Parathyroid adenoma (tissue), 2 donors: ENCODE results near the gene HPN.

Experiments used
- H2AFZ ChIP-seq: fragments of 300-600 bp; sonication (generic); one replicate; pipeline ENCODE4 v1.7.0; 2017; ENCODE audit warnings: antibody characterized with exemption, mild to moderate bottlenecking
- H3K27ac ChIP-seq: fragments of 300-600 bp; sonication (generic); one replicate; pipeline ENCODE4 v1.7.0; 2017
- H3K27me3 ChIP-seq: fragments of 300-600 bp; sonication (generic); one replicate; pipeline ENCODE4 v1.7.0; 2017; ENCODE audit warnings: low read length; ENCODE audit not compliant: control insufficient read depth, insufficient read depth
- H3K36me3 ChIP-seq: fragments of 300-600 bp; sonication (generic); one replicate; pipeline ENCODE4 v1.7.0; 2017; ENCODE audit warnings: low read length; ENCODE audit not compliant: control insufficient read depth, insufficient read depth
- H3K4me1 ChIP-seq: fragments of 300-600 bp; sonication (generic); one replicate; pipeline ENCODE4 v1.7.0; 2017; ENCODE audit warnings: control low read depth
- H3K4me2 ChIP-seq: fragments of 300-600 bp; sonication (generic); one replicate; pipeline ENCODE4 v1.7.0; 2017; ENCODE audit warnings: low read length
- H3K4me3 ChIP-seq: fragments of 300-600 bp; sonication (generic); one replicate; pipeline ENCODE4 v1.7.0; 2017; ENCODE audit warnings: low read depth, low read length
- H3K79me2 ChIP-seq: fragments of 300-600 bp; sonication (generic); one replicate; pipeline ENCODE4 v1.7.0; 2017; ENCODE audit warnings: control low read depth
- H3K9ac ChIP-seq: fragments of 300-600 bp; sonication (generic); one replicate; pipeline ENCODE4 v1.7.0; 2017; ENCODE audit warnings: mild to moderate bottlenecking
- H3K9me3 ChIP-seq: fragments of 300-600 bp; sonication (generic); one replicate; pipeline ENCODE4 v1.7.0; 2017; ENCODE audit warnings: low read length; ENCODE audit not compliant: control insufficient read depth
- TF ChIP-seq, protein P1 (sequence below): fragments of 300-600 bp; sonication (generic); IDR thresholded peaks from one replicate; pipeline ENCODE4 v1.7.0; 2017; ENCODE audit warnings: antibody characterized with exemption, mild to moderate bottlenecking
- donor health status: primary hyperparathyroidism.

The HPN gene

DNA sequence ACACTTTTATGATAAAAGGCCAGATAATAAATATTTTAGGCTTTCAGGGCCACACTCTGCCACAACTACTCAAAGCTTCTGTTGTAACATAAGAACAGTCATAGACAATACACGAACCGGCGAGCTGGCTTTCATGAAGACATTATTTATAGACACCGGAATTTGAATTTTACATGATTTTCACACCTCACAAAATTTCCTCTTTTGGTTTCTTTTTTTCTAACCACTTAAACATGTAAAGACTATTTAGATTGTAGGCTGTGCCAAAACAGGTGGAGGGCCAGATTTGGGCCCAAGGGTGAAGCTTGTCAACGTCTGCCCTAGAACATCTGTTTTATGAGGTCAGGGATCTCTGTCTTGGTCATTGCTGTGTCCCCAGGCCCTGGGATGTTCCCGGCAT, 44.4 kb downstream of the HPN start:
- no peak overlapping the region for H3K4me2 ChIP-seq
- TF ChIP-seq, protein P1, sequence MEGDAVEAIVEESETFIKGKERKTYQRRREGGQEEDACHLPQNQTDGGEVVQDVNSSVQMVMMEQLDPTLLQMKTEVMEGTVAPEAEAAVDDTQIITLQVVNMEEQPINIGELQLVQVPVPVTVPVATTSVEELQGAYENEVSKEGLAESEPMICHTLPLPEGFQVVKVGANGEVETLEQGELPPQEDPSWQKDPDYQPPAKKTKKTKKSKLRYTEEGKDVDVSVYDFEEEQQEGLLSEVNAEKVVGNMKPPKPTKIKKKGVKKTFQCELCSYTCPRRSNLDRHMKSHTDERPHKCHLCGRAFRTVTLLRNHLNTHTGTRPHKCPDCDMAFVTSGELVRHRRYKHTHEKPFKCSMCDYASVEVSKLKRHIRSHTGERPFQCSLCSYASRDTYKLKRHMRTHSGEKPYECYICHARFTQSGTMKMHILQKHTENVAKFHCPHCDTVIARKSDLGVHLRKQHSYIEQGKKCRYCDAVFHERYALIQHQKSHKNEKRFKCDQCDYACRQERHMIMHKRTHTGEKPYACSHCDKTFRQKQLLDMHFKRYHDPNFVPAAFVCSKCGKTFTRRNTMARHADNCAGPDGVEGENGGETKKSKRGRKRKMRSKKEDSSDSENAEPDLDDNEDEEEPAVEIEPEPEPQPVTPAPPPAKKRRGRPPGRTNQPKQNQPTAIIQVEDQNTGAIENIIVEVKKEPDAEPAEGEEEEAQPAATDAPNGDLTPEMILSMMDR = no peak
- H3K36me3 ChIP-seq = no peaks in the 10 kb centered on the region
- H3K9me3 ChIP-seq = no peaks in the 10 kb centered on the region
- H2AFZ ChIP-seq = no peak overlapping the region
- no peaks in the 10 kb centered on the region for H3K4me1 ChIP-seq
- no peak overlapping the region for H3K9ac ChIP-seq
- no peaks in the 10 kb centered on the region for H3K79me2 ChIP-seq
- H3K4me3 ChIP-seq = no peak overlapping the region
- no peaks in the 10 kb centered on the region for H3K27me3 ChIP-seq
- H3K27ac ChIP-seq = no peak overlapping the region

DNA sequence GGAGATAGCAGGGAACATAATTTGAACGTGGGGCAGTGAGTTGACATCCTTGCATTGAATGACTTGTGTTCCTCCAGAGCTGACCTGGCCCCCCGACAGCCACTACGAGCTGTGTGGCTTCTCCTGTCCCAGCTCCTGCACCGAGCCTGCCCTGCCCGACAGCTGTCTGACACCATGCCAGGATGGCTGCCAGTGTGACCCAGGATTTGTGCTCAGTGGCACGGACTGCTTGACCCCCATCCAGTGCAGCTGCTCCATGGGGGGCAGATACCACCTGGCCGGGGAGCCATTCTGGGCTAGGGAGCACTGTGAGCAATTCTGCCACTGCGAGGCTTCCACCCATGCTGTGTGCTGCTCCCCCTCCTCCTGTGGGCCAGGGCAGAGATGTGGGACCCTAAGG, 44.9 kb downstream of the HPN start:
- Histone ChIP-seq H2AFZ (no peak overlapping the region), H3K79me2 (no peaks in the 10 kb centered on the region), H3K27me3 (no peaks in the 10 kb centered on the region), H3K4me3 (no peak overlapping the region), H3K4me1 (no peaks in the 10 kb centered on the region), H3K9me3 (no peaks in the 10 kb centered on the region), H3K36me3 (no peaks in the 10 kb centered on the region), H3K9ac (no peak overlapping the region), H3K27ac (no peak overlapping the region), H3K4me2 (no peak overlapping the region)
- TF ChIP-seq, protein P1 = no peak

DNA sequence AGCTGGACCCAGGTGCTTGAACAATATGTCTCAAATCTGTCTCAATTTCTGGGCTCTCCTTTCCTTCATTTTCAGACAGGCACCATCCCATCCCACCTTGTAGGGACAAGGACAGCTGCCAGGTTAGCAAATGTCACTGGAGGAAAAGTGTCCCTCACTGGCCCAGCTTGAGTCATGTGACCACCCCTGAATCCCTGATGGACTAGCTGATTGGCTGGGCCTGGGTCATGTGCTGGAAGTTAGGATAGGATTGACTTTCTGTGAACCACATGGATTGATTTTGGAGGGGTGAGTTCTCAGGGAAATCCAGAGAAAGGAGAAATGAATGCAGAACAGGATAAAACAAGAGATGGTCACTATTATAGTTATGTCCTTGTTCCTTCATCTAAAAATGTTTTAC, 45.9 kb downstream of the HPN start:
- no peak overlapping the region for H3K9ac ChIP-seq
- no peak overlapping the region for H3K27ac ChIP-seq
- no peaks in the 10 kb centered on the region for H3K9me3 ChIP-seq
- no peaks in the 10 kb centered on the region for H3K79me2 ChIP-seq
- H3K4me1 ChIP-seq = no peaks in the 10 kb centered on the region
- no peak overlapping the region for H2AFZ ChIP-seq
- no peak overlapping the region for H3K4me2 ChIP-seq
- H3K36me3 ChIP-seq = no peaks in the 10 kb centered on the region
- TF ChIP-seq, protein P1 = no peak
- H3K4me3 ChIP-seq = no peak overlapping the region
- H3K27me3 ChIP-seq = no peaks in the 10 kb centered on the region

DNA sequence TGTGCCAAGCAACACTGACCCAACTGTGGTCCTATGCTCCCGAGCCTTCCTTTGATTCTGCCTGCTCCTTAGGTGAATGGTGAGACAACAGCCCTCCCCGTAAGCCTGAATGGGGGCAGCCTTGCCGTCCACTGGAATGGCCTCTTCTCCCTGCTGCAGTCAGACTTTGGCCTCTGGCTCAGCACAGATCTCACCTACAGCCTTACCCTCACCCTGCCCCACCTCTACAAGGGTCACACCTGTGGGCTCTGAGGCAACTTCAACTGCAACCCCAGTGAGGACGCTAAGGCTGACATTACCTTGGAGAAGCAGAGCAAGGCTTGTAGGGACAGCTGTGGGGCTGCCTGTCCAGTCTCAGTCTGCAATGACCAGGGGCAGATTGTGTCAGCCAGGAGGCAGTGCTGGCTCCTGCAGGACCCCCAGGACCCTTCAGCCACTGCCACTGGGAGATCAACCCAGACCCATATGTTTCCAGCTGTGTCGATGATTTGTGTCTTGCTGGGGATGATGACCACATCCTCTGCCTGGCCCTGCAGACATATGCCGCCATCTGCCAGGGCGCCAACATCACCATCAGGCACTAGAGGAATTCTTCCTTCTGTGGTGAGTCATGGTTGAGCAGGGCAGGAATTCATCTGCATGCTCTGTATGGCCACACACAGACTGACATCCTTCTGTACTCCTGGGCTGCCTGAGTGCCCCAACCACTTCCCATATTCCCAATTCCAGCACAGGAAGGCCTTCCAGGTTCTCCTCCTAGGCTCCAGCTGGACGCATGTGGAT, 46.8 kb downstream of the HPN start:
- Histone ChIP-seq H3K9ac (no peak overlapping the region), H3K4me1 (no peaks in the 10 kb centered on the region), H3K9me3 (no peaks in the 10 kb centered on the region), H3K4me2 (no peak overlapping the region), H3K27ac (no peak overlapping the region), H3K36me3 (no peaks in the 10 kb centered on the region), H3K79me2 (no peaks in the 10 kb centered on the region), H3K27me3 (no peaks in the 10 kb centered on the region), H2AFZ (no peak overlapping the region), H3K4me3 (no peak overlapping the region)
- TF ChIP-seq, protein P1 = no peak

DNA sequence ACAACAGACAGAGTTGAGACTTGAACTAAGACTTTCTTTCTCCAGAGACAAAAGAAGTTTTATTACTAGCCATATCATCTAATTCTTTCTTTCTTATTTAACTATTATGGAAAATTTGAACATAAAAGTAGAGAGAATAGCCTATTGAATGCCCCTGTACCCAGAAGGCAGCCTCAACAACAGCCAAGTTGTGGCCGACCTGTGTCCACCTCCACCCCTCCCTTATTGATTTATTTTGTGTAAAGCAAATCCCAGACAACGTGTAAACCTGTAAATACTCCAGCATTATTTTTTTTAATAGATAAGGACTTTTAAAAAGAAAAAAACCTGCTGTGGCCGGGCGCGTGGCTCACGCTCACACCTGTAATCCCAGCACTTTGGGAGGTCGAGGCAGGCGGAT, 48.0 kb downstream of the HPN start:
- Histone ChIP-seq H3K27ac (no peak overlapping the region), H3K27me3 (no peaks in the 10 kb centered on the region)
- TF ChIP-seq, protein P1 = no peak

More for the DNA sequence above, 48.0 kb downstream of the HPN start:
- Histone ChIP-seq H3K4me1 (no peaks in the 10 kb centered on the region), H2AFZ (no peak overlapping the region), H3K4me2 (no peak overlapping the region), H3K4me3 (no peak overlapping the region), H3K79me2 (no peaks in the 10 kb centered on the region), H3K36me3 (no peaks in the 10 kb centered on the region), H3K9me3 (no peaks in the 10 kb centered on the region), H3K9ac (no peak overlapping the region)
